ENCODE data around the gene PDXK.
A peak's percentile ranks its signal among the peaks of the same experiment; 100 is the strongest.

GRCh38 chr21:43760391-43760958 is 41.5 kb downstream of the PDXK start:
- peak; percentile 22 to 42 (median 25); a peak in 3 of 6 replicates for TF ChIP-seq CTCF (IDR thresholded peaks at IDR 0.05 in 2 of 3, conservative IDR thresholded peaks at IDR 0.05 in 1 of 3; ENCODE audit: insufficient read depth in 2 of 3, low read depth in 1 of 3, low read length in 3 of 3)
- TF ChIP-seq ZNF398 (CRISPR knock-in tag; IDR thresholded peaks at IDR 0.05) = no peak

All from K562 (cell line).